ENCODE measurements around the gene BAG5.

DNA sequence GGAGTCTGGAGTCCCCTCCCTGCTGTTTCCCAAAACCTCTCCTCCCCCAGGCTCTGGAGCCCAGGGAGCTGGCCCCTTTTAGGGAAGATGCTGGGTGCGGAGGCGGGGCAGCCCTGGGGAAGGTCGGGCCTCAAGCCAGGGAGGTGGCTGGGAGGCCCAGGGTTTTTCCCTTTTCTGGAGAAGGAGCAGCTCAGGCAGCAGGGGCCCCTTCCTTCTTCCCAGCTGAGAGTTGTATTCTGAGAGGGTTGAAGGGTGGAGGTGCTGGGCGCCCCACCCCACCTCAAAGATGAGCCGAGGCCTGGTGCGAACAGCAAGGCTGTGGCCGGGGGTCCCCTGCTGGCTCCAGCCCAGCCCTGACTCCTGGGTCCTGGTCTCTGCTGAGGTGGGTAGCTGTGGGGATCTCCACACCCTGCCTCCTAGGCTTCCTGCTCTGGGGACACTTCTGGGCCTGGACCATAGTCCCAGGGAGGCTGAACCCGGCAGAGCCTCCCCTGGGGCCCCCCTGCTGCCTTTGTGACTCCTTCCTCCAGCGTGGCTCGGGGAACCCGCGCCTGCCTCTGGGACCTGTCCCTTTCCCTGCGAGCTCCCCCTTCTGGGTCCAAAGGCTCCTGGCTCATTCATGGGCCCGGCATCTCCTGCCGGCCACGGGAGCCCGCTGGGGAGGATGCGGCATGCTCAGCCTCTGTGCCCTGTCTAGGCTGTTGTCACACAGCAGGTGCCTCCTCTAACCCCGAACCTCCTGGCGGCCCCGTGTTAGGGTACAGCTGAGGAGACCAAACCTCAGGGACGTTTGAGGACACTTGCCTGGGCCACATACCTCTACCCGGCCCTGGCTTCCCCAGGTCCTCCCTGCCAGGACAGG, 29.1 kb downstream of the BAG5 start:
- no peak for TF ChIP-seq EZH2 (IDR thresholded peaks at IDR 0.05; ENCODE audit: borderline replicate concordance, insufficient read depth, low read depth, low read length, poor library complexity, severe bottlenecking)
- TF ChIP-seq, protein P1, sequence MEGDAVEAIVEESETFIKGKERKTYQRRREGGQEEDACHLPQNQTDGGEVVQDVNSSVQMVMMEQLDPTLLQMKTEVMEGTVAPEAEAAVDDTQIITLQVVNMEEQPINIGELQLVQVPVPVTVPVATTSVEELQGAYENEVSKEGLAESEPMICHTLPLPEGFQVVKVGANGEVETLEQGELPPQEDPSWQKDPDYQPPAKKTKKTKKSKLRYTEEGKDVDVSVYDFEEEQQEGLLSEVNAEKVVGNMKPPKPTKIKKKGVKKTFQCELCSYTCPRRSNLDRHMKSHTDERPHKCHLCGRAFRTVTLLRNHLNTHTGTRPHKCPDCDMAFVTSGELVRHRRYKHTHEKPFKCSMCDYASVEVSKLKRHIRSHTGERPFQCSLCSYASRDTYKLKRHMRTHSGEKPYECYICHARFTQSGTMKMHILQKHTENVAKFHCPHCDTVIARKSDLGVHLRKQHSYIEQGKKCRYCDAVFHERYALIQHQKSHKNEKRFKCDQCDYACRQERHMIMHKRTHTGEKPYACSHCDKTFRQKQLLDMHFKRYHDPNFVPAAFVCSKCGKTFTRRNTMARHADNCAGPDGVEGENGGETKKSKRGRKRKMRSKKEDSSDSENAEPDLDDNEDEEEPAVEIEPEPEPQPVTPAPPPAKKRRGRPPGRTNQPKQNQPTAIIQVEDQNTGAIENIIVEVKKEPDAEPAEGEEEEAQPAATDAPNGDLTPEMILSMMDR (IDR thresholded peaks at IDR 0.05) = no peak

Data from B cell (primary cell).